Choroid plexus epithelial cell (primary cell): ENCODE measurements around the gene TMPRSS13.

ENCODE experiments used
- DNase-seq: peaks from one replicate; pipeline ENCODE4 v3.0.0-alpha.2; 2010; ENCODE audit warnings: low read depth
- H3K4me3 ChIP-seq: 2 replicates; pipeline ENCODE4 v1.5.1; 2011; ENCODE audit warnings: low read depth, mild to moderate bottlenecking, control low read depth, low read length, moderate library complexity
- TF ChIP-seq, protein P1 (sequence below): conservative IDR thresholded peaks from 2 replicates; pipeline ENCODE4 v1.5.1; 2011; ENCODE audit warnings: low read depth, mild to moderate bottlenecking, control low read depth, inconsistent platforms, low read length, moderate library complexity

TMPRSS13 gene

DNA sequence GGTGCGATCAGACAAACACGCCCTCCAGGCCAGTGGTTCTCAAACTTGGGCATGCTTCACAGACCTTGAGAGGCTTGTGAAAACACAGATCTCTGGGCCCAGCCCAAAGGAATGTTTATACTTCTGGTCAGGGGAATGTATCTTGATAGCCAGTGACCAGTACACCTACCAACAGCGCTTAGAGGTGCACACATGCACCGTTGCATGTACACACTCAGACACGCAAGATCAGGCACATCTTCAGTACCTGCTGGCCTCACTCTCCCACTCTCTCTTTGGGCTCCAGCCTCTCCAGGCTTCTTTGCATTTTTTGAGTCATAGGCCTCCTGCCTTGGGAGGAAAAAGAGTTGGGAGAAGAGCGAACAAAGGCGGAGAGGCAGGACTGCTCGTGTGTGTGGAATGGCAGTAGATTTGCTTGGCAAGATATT is 41.0 kb downstream of the TMPRSS13 start:
- no peak overlapping the region for H3K4me3 ChIP-seq
- TF ChIP-seq, protein P1, sequence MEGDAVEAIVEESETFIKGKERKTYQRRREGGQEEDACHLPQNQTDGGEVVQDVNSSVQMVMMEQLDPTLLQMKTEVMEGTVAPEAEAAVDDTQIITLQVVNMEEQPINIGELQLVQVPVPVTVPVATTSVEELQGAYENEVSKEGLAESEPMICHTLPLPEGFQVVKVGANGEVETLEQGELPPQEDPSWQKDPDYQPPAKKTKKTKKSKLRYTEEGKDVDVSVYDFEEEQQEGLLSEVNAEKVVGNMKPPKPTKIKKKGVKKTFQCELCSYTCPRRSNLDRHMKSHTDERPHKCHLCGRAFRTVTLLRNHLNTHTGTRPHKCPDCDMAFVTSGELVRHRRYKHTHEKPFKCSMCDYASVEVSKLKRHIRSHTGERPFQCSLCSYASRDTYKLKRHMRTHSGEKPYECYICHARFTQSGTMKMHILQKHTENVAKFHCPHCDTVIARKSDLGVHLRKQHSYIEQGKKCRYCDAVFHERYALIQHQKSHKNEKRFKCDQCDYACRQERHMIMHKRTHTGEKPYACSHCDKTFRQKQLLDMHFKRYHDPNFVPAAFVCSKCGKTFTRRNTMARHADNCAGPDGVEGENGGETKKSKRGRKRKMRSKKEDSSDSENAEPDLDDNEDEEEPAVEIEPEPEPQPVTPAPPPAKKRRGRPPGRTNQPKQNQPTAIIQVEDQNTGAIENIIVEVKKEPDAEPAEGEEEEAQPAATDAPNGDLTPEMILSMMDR, result no peak
- no peak for DNase-seq

DNA sequence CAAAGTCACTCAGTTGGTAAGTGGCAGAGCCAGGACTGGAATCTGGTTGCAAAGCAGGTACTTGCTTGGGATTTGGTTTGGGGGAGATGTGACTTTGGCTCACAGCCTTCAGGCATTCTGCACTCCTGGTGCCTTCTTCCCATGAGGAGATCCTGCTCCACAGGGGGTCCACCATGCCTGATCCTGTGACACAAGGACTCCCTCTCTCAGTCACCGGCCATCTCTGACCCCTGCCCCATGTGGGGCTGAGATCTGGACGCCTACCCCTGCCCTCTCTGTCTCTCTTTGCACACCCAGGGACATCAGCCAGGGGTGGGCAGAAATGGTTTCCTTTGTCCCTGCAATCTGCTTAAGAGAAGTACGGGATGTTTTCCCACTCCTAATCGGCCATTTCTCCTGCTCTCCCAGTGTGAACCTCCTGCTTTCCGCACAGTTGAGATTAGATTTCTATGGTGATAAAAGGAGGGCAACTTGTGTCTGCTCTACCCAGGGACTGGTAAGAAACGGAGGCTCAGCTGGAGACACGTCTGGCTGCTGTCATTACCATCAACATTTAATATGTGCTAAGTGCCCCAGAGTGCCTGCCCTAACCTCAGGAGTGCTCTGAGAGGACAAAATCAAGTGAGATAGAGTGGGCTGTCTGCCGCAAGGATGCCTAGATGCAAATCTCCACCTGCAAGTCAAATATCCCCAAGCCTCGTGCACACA is 41.6 kb downstream of the TMPRSS13 start:
- no peak overlapping the region for H3K4me3 ChIP-seq
- TF ChIP-seq, protein P1, result no peak
- DNase-seq, result no peak

DNA sequence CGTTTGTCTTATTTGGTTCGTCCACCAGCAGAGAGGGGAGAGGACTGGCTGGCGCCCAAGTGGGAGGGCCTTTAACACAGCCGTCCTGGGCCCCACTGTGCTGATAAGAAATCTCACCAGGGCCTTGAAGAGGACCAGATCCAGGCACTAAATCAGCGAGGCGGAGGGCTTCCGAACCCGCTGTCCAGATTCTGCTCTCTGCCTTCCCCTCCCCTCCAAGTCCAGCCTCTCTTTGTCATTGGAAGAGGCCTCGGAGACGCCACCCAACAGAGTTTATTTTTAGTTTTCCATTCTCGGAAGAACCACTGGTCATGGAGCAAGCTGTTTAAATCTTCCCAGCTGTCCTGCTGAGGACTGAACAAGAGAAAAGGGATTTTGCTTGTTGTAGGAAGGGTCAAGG is 43.4 kb downstream of the TMPRSS13 start:
- TF ChIP-seq, protein P1, result no peak
- H3K4me3 ChIP-seq, result peak overlapping the region; percentile 14
- DNase-seq, result peak; percentile 60

DNA sequence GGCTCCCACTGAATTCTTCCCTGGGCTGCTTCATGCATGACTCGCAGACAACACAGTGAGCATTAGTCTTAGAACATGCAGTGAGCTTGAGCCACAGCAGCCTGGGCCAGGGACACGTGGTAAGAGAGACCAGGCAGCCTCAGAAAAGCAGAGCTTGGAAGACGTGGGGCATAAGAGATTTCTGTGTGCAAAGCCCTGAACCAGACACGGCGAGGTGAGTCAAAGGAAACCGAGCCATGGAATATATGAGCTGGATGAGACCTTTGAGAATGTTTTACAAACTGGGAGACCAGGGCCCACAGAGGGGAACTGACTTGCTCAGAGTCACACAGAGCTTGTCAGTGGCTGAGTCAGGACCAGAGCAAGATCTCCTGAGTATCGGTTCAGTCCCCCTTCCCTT is 44.2 kb downstream of the TMPRSS13 start:
- DNase-seq, result peak; percentile 54
- H3K4me3 ChIP-seq, result no peak overlapping the region
- TF ChIP-seq, protein P1, result no peak

DNA sequence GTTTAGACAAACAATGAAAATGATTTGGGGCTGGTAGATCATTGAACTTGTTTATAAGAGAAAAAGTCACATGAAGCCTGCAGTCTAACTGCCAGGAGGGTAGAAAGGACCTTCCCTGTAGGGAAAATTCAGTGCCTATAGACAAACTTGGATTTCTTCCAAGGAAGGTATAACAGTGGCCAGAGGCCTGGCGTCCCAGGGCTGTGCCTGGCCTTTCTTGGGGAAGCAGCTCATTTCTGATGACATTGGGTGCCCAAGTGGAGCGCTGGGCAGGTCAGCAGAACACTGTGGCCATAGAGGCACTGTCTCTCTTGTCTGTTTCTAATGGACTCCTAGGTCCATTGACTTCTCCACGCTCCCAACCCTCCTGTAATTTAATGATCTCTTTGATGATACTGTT is 46.1 kb downstream of the TMPRSS13 start:
- TF ChIP-seq, protein P1, result no peak
- DNase-seq, result no peak
- H3K4me3 ChIP-seq, result no peak overlapping the region

DNA sequence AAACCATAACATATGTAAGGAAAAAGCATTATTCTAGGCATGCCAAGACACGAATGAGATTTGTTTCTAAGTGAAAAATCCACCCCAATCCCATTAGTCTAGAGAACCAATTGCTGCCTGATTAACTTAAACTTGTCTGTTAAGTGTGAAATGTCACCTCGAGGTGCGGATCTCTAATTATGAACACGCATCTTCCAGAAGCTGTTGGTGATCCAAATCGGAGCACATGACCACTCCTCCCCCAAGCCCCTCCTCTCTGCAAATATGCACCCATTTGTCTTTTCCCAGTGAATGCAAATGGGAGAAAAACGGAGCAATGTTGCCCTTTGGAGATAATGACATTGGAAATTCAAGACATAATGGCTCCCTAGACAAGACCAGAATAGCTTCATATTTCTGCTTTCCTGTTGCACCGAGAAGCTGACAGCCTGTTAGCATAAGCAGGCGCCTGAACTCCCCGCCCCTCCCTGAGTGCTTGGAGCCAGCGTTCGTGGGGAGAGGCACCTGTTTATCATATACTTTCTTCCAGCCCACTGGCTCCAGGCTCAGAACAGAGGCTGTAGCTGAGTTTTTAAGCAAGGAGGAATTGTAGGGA is 46.8 kb downstream of the TMPRSS13 start:
- no peak for DNase-seq
- no peak overlapping the region for H3K4me3 ChIP-seq
- TF ChIP-seq, protein P1, result no peak

DNA sequence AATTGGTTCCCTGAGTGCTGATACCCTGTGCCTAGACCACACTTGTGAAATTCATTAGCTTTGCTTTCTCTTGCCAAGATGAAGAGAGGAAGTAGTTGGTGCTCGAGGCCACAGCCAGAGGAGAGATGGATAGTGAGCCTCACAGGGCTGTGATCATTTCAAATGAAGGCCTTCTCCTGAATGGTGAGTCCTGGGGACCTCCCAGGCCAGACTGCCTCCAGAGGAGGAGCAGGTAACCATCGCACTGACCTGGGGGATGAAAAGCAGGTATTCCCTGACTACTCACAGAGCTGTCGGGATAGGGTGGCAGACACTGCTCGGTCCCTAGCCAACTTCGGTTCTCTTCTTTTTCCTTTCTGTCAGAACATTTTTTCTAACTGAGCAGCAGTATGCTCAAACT is 48.0 kb downstream of the TMPRSS13 start:
- no peak overlapping the region for H3K4me3 ChIP-seq
- TF ChIP-seq, protein P1, result no peak
- DNase-seq, result no peak
